Keratinocyte (primary cell): ENCODE data around the gene RIC3.

Experiments
- EZH2 ChIP-seq: IDR thresholded peaks from one replicate; pipeline ENCODE4 v1.6.1; 2012; ENCODE audit warnings: inconsistent platforms, mild to moderate bottlenecking, low read length, moderate library complexity
- TF ChIP-seq, protein P1 (sequence below), 3 experiments: IDR thresholded peaks in 1 of 3; conservative IDR thresholded peaks in 1 of 3; optimal IDR thresholded peaks in 1 of 3; 2 replicates in 2 of 3; 3 replicates in 1 of 3; pipeline versions ENCODE3 to v1.5.1; 2011; ENCODE audit warnings: low read length in 3 of 3, mild to moderate bottlenecking in 3 of 3, moderate library complexity in 2 of 3, control low read depth in 1 of 3, inconsistent platforms in 1 of 3; ENCODE audit not compliant: insufficient read depth in 2 of 3; ENCODE audit errors: extremely low read depth in 1 of 3

DNA sequence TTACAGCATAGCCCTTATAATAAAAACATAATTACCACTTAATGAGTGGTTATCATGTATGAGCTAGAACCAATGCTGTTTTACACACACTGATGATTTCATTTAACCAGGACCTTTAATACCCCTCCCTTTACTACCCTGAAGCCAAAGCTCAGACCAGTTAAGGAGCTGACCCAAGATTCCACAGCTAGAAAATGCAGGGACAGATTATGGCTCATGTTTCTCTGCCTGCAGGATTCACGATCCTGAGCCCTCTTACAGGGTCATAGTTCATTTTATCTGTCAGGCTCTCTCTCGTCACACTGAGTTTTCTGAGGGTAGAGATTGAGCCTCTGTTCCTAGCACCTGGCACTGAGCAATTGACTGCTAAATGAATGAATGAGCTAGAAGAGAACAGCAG is 60.4 kb downstream of the RIC3 start:
- TF ChIP-seq EZH2, result no peak
- TF ChIP-seq, protein P1, sequence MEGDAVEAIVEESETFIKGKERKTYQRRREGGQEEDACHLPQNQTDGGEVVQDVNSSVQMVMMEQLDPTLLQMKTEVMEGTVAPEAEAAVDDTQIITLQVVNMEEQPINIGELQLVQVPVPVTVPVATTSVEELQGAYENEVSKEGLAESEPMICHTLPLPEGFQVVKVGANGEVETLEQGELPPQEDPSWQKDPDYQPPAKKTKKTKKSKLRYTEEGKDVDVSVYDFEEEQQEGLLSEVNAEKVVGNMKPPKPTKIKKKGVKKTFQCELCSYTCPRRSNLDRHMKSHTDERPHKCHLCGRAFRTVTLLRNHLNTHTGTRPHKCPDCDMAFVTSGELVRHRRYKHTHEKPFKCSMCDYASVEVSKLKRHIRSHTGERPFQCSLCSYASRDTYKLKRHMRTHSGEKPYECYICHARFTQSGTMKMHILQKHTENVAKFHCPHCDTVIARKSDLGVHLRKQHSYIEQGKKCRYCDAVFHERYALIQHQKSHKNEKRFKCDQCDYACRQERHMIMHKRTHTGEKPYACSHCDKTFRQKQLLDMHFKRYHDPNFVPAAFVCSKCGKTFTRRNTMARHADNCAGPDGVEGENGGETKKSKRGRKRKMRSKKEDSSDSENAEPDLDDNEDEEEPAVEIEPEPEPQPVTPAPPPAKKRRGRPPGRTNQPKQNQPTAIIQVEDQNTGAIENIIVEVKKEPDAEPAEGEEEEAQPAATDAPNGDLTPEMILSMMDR (optimal IDR thresholded peaks at IDR 0.05 in 1 of 3, IDR thresholded peaks at IDR 0.05 in 1 of 3, conservative IDR thresholded peaks at IDR 0.05 in 1 of 3; ENCODE audit: extremely low read depth in 1 of 3, insufficient read depth in 2 of 3, low read length in 3 of 3), result no peak
